Stimulated activated CD8-positive, alpha-beta memory T cell treated with anti-CD3 and anti-CD28 coated beads, Interleukin-7, amount 100 ng/mL, for 1 hour (primary cell): ENCODE data around the gene PCK1.

ENCODE experiments used
- DNase-seq, 2 donors: peaks; one replicate each; pipeline ENCODE4 v3.0.0-alpha.2; 2020; ENCODE audit warnings: low read depth in 2 of 2

PCK1 gene

DNA sequence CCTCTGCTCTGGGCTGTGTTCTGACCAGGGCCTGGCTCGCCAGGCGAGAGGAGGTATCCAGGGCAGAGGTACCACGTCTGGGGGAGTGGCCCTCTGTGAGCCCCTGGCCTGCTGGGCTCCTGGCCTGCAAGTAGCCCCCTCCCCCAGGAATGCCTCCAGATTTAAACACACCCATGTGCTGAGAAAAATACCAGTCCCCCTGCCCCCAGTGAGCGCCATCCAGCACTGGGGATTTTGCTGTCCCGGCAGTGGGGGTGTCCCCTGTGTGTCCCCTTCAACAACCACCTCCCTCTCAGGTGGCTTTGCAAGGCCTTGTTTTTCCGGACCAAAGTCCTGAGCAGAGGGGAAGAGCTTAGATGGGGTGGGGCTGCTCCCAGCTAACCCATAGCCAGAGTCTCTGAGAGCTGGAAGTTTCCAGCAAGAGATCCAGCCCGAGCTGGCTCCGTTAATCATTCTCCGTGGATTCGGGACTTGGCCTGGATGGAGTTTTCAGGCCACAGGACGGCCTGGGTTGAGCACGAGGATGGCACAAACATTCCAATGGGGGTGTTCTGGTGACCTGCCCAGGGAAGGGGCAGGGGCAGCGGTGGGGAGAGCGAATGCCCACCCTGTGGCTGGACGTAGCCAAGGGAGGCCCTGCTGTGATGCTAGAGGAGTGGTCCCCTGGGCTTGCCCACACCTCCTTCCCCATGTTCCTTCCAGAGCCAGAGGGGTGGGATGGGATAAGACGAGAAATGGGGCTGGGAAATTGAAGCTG, 29.0 kb downstream of the PCK1 start:
- DNase-seq: no peak

DNA sequence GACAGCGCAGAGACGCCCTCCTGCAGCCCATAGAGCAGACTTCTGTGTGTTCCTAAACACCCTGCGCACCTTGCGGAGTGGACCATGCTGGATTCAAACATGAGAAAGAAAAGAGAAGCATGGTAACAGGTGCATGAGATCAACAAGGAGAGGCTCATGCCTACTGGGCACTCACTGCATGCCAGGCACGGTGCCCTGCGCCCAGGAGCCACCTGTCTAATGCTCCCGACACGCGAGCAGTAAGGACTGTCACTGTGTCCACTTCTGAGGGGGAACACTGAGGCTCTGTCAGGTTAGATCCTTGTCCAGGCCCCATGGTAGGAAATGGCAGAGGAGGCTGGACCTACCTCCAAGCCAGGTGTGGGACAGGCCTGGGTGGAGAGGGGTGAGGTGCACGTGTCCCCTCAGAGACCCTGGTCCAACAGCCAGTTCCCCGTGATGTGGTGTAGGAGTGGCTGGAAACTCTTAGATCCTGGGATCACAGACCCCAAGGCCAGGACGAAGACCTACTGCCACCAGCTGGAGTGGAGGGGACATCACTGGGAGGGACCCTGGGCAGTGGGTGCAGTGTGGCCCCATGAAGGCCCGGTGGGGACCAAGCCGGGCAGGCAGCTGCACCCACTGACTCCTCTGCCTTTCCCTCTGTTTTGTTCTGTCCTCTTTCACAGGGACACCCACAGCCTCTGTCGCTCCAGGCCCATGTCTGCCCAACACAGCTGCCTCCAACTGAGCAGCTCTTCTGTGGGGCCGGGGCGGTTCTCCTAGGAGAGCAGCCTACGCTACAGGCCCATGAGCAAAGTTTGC, 29.8 kb downstream of the PCK1 start:
- DNase-seq: no peak

DNA sequence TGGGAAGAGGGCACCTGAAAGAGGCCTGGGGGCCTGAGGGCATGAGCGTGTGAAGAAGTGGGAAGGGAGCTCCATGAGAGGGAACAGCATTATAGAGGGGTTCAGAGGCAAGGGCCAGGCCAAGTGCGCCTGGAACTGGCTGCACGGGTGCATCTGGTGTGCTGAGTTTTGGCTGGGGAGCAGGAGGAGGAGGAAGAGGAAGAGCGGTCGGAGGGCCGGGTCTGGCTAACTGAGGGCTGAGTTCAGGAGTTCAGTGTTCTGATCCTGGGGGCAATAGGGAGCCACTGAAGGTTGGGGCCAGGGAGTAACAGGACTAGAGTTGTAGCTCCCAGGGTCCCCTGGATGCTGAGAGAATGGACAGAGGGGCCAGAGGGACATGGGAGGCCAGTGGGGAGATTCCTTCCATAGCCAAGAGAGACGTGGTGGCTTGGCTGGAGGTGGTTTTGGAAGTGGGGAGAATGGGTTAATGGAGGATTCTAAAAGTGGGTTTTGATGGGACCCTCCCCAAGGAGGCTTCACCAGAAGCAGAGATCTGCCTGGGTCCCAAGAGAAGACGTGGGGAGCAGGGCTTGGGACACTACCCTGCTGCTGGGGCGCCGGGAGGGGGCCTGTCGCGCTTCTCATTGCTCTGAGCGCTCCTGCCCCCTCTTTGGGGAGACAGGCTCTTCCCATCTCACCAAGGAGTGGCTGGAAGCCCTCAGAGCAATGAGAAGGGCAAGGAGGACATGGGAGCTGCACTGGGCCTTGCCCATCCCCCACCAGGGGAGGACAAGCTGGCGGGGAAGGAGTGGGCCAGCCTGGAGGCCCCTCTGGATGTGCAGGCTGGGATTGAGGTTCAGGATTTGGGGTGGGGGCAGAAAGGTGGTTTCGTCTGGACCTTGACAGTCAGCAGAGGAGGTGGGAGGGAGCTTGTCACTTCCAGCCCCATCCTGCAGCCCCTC, 30.6 kb downstream of the PCK1 start:
- no peak for DNase-seq

DNA sequence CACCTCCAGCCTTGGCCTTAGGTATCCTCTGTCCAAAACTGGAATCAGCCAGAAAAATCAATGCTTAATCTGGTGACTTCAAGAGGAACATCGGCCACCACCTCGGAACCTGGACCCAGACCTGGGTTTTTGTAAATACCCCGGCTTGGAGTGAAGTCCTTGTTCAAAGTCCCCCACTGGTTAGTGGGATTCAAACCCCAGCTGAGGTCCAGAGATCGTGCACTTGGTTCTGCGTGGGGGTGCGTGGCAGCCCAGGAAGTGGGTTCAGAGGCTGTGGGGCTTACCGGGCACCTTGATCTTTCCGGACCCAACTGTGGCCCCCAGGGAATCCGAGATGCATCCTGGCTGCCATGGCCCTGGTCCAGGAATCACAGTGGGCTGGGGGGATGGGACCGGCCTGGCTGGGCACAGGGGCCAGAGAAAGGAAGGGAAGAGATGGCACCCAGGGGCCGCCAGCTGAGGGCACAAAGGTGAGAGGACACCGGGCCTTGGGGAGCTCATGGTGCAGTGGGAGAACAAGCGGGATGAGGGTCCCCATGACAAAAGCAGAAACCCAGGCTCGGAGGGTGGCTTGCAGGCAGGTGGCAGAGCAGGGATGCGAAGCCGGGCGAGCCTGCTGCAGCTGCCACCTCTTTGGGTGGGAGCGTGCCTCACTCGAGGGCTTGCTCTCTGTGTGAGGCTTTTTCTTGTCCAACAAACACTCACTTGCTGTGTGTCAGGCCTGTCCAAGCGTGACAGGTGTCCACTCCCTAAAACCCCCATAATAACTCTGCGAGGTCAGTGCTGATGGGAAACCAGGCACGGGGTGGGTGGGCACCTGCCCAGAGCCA, 31.6 kb downstream of the PCK1 start:
- no peak for DNase-seq

DNA sequence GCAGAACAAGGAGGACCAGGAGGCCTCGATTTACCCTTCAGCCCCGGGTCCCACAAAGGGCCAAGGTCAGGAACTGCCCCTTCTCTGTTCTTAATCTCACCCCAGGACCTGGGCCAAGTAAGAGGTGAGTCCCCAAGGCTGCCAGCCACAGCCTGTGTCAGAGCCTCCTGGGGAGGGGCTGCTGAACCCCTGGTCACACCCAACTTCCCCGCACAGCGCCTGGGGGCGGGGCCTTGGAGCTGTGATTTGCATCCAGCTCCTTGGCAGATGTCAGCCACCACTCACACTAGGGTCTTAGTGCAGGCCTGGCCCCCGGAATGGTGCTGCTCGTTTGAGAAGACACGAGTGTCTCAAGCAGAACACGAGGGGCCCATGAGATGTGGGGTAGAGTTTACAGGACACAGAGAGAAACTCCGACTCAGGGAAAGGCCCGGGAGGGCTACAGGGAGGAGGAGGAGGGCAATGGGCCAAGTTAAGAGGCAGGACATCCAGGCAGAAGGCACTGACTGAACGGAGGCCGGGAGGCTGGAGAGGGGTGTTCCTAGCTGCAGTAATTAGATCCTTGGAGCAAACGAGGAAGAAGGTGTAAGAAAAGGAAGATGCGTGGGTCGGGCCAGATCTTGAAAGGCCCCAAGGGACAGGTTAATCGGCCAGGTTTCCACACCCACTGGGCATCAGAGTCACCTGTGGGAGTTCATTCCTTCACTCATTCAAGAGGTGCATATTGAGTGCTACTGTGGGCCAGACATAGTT, 32.4 kb downstream of the PCK1 start:
- DNase-seq: no peak

DNA sequence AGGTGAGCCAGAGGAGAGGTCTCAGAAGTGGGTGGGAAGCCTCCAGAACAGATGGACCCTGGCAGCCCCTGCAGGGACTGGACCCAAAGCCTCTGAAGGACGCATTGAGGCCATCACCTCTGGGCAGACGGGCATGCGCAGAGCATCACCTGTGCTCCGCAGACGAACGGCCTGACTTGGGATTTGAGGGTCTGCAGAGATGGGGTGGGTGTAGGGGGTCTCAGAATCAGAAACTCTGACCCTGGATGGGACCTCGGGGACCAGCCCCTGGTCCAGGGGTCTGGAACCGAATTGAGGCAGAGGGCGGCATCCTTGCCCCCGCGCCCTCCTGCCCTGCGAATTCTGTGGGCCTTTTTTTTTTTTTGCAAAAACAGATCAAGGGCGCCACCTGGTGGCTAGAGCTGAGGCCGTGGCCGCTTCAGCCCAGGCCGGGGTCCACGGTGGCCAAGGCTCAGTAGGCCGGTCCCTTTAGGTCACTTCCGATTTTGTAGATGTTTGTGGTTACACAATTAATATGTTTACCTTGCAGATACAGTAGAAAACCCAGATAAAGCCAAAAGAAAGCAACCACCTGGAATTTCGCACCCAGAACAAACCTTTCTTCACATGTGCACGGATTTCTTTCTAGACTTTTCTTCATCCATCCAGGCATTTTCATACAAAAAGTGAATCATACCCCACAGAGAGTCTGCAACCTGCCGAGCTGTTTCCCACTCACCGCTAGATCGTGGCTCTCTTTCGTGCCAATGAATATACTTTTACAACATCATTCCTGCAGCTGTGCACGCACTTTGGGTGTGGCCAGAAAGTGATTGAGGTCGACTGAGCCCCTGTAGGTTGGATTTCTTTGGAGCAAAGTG, 33.4 kb downstream of the PCK1 start:
- DNase-seq: peak in 1 of 2 donors; percentile 38

DNA sequence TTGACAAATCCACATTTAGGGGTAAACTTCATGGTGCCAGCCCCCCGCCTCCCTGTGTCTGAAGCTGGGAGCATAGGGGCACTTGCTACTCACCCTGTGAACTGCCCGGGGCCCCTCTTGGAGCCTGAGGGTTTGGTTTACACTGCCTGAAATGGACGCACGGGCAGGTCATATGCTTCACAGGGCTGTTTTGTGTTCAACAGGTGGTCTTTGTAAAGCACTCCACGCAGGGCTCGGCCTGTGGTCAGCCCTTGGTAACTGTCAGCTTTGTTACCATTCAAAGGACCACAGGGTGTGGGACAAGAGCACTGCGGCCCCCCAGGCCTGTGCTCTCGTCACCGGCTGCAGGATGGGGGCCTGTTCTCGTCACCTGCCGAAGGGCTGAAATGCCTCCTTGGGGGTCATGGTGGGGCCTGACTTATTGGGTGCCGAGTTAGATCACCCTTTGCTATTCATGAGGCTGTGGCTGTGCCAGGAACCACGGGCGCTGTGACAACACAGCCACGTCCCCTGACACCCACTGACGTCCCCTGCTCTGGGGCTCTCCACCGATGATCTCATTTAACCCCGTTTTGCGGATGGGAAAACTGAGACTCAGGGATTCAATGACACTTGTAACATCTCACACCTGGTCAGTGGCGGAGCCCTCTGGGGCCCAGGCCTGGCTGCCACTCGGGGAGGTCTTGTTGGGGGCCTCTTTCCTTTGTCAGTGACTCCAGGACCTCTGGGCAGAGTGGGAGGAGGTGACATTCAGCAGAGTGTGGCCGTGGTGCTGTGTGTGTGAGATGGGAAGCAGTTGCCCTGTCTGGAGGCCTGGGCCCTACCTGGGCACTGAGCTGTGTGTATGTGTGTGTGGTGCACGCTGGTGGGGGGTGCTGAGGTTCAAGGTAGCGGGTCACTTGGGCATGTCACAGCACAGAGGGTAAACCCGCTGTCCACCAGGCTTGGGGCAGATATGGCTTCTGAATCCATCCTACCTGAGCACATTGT, 34.4 kb downstream of the PCK1 start:
- no peak for DNase-seq

DNA sequence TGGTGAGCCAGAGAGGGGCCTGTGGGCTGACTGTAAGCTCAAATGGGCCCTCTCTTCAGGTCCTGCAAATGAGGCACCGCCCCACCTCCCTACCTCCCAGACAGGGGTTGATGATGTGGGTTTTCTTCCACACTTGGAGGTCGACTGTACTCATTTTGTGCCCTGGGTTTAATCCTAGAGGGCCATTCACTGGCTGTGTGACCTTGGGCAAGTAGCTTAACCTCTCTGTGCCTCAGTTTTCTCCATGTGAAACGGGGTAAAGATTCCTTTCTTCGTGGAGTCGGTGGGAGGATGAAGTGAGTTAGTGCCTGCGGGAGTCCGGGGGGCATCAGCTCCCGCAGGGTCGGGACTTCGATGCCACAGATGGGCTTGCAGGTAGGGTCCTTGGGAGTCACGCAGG, 35.4 kb downstream of the PCK1 start:
- no peak for DNase-seq

DNA sequence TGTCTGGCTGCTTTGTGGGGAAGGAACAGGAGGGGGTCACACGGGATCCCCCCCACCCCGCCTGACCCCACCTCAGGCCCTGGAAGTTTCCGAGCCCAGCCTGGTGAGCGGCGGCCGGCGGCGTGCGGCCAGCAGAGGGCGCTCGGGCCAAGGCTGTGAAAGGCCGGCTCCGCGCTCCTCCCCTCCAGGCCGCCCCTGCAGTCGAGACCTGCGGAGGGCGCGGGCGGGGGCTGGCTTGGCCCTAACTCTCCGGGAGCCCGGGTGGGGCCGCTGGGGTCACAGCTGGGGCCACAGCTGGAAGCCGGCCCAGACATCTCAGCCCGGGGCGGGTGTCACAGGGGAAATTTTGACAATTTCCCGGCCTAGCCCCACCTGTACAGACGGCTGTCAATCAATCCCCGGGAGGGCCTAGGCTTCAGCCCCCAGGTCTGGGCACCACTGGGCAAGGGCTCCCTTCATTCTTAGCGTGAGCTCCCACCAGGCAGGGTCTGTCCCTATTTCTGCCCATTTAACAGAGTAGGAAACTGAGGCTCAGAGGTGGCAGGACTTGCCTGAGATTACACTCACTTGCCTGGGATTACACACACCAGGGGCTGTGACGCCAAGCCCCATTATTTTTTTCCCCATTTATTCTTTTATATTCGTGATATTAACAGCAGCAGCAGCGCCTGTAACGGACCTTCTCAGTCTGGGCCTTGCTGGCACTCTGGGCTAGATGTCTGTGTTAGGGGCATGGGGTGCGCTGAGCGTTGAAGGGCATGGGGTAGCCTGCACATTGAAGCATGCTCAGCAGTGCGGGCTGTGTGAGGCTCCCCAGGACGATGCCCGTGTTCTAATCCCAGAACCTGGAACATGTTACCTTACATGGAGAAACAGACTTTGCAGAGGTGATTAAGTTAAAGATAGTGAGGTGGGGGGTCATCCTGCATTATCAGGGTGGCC, 36.4 kb downstream of the PCK1 start:
- peak; percentile 42 to 51 for DNase-seq

DNA sequence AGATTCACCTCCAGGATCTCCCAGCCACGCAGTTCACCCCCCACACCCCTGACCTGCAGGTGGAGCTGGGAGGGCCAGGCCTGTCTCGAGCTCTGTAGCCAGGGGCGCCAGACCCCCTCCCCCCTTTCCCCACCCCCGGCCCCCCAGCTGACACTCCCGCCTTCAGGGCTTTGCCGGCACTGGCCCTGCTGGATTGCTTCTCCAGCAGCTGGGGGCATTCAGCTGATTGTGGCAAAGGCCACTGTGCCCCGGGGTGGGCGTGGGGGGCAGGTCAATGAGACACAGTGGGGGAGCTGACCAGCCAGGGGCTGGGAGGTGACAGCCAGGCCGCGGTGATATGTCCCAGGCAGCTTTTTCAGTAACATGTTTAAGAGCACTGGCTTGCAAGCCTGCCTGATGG, 37.1 kb downstream of the PCK1 start:
- no peak for DNase-seq

DNA sequence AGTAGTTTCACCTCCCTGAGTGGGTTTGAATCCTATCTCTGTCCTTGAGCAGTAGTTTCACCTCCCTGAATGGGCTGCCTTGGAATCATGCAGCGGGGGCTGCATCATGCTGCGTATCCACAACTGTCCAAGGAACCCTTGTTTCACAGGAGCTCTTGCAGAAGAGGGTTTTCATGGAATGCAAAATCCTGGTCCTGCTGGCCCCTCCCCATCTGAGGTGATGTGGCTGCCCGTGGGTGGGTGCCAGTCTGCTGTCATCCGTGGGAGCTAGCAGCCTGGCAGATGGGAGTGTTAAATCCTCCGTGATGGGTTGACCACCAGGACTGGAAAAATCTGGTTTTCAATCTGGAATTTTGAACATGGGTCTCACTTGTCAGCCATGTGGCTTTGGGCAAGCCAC, 37.6 kb downstream of the PCK1 start:
- DNase-seq: no peak

DNA sequence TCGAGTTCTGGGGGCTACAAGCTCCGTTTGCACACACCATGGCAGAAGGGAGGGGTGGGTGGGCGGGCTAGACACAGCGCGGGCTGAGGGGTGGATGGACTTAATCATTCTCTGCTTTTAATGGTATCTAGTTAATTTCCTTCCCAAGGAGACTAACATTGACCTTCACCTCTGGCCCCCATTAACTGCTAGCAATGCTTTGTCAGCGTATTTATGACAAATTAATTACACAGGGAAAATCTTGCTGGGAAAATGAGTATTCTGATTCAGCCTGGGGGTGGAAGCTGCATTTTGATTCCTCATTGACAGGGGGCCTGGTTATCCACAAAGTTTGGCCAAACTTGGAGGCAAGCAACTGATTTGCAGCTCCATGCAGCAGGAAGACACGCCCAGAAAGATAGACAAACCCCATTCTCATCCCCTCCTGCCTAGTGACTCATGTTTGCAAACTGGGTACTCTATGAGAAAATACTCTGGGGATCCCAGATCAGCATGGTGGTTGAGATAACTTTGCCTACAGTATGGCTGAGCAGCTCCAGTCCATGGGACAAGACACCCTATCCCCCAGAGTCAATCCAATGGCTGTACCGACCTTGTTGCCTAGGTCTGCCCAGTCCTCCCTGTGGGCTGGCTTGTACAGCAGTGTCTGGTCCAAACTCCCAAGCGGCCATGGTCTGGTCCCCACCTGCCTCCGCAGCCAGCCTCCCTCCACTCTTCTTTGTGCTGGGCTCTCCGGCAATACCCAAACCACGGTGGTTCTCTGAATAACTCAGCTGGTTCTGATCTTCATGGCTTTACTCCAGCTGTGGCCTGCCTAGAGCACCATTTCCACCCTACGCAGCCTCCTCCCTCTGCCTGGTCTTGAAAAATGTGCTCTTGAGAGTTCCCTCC, 39.7 kb downstream of the PCK1 start:
- DNase-seq: no peak

DNA sequence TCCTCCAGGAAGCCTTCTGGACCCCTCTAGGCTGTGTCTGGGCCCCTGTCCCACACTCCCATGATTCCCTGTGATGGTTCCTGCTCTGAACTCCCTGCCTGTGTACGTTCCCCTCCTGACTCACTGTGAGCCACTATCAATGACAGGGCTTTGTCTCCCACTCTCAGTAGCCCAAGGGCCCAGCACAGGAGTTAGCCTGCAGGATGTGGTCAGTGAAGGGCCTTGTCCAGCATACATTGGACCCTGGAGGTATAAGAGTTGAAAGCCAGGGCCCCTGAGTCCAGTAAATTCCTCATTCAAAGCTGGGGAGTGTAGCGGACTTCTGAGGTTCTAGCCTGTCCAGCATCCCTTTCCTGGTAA, 40.3 kb downstream of the PCK1 start:
- no peak for DNase-seq

DNA sequence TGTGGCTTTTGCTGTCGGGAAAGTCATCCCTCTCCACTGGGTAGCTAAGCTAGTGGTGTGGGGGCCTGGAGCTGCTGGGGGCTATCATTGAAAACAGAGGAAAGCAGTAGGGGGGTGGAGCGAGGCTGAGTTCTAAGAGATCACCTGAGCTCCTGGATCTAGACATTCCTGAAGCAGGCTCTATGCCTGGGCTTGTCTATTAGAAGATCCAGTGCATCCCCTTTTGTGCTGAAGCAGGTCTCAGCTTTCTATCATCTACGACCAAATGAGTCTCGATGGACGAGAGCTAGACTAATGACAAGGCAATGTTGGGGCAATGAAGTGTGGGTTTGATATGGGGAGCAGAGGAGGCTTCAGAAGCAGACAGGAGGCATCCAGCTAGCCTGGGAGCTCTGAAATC, 40.8 kb downstream of the PCK1 start:
- DNase-seq: no peak

DNA sequence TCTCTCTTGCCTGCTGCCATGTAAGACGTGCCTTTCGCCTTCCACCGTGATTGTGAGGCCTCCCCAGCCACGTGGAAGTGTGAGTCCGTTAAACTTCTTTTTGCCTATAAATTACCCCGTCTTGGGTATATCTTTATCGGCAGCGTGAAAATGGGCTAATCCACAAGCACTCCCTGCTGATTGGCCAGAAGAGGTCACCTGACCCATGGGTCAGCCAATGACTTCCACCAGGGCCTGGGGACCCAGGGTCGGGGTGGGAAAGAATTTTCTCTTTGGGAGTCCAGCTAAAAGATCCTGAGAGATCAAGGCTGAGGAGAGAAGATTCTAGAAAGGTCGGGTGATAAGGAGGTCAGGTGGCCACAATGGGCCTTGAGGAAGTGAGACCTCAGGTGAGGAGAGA, 42.2 kb downstream of the PCK1 start:
- DNase-seq: no peak

DNA sequence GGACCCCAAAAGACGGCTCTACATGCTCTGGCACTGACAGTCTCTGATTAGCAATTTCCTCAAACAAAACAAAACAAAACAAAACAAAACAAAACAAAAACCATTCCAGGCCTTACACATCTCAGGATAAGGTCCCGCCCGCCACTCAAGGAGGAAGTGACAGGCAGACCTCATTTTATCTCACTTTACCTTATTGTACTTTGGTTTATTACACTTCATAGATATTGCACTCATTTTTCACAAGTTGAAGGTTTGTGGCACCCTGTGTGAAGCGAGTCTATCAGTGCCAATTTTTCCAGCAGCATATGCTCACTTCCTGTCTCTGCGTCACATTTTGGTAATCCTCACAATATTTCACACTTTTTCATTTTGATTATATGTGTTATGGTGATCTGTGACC, 44.1 kb downstream of the PCK1 start:
- no peak for DNase-seq
